GM19099 (cell line): Measurements from ENCODE around the gene KRTAP5-7.

Experiments used
- POLR2A ChIP-seq: IDR thresholded peaks from 3 replicates; pipeline ENCODE4 v1.6.1; 2011; ENCODE audit warnings: low read depth; ENCODE audit not compliant: insufficient read length; ENCODE audit errors: extremely low read depth

Gene KRTAP5-7

GRCh38 chr11:71490044-71490730 lies 36.9 kb upstream of the KRTAP5-7 start:
- no peak for TF ChIP-seq POLR2A

DNA sequence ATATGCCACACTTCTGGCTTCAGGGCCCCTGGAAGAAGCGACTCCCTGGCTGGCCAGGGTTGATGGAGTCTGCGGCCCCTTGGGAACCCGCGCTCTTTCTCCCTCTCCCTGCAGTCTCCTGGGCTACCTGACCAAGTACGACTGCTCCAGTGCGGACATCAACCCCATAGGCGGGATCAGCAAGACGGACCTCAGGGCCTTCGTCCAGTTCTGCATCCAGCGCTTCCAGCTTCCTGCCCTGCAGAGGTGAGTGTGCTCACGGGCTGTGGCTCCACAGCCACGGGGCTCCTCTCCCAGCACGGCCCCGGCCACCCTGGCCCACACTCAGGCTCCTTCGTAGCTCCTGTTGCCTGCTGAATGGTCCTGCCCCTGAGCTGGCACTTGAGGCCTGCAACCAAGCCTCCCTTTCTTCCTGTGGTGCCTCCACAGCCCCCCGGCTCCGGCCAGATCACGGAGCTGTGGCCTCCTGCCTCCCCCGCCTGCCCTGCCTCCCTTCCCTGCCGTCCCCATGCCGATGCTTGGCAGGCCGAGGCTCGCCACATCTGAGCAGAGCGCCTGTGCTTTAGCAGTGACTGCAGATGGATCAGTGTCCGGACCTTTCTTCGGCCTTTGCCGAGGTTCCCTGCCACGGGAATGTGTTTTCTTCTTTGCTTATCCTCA lies 36.2 kb upstream of the KRTAP5-7 start:
- TF ChIP-seq POLR2A = no peak

GRCh38 chr11:71491531-71491930 lies 35.5 kb upstream of the KRTAP5-7 start:
- TF ChIP-seq POLR2A = no peak

GRCh38 chr11:71491940-71492339 lies 35.1 kb upstream of the KRTAP5-7 start:
- no peak for TF ChIP-seq POLR2A

DNA sequence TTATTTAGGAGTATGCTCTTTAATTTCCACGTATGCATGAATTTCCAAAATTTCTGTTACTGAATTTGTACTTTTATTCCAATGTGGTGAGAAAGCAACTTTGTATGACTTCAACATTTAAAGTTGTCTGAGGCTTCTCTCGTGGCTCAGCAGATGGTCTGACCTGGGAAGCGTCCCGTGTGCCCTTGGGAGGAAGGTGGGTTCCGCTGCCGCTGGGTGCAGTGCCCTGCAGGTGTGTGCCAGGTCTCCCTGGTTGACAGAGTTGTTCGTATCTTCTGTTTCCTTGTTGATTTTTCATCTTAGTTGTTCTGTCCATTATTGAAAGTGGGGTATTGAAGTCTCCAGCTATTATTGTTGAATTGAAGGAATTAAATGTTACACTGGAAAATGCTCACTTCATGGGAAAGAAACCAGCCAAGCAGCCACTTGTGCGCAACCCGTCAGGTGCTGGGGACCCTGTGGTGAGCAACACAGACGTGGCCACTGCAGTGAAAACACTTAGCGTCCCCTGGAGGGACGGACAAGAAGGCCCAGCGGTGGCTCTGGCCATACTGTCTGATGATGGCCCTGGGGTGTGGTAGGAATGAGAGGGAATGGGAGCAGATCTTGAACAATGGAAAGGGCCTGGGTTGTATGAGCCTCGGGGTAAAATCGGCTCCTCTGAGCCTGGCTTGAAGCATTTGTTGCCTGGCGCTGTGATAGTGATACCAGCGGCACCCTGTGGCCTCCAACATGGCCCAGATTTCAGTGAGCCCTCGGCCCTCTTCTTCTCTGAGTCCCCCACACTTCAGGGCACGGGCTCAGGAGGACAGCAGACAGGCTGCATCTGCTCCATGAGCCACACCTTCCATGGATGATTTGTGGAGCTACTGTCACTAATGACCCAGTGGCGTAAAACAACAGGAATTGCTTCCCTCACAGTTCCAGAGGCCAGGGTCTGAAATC lies 31.5 kb upstream of the KRTAP5-7 start:
- TF ChIP-seq POLR2A = no peak

DNA sequence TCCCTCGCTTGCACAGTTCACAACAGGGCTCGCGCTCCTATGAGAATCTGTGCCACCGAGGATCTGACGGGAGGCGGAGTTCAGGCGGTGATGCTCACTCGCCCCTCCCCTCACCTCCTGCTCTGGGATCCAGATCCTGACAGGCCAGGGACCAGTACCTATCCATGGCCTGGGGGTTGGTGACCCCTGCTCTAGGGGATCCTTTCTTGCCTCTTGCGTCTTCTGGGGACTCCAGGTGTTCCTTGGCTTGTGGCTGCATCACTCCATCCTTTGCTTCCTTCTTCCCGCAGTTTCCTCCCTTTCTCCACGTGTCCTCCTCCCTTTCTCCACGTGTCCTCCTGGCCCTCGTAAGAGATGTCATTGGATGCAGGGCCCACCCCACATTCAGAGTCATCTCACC lies 30.6 kb upstream of the KRTAP5-7 start:
- TF ChIP-seq POLR2A = no peak

DNA sequence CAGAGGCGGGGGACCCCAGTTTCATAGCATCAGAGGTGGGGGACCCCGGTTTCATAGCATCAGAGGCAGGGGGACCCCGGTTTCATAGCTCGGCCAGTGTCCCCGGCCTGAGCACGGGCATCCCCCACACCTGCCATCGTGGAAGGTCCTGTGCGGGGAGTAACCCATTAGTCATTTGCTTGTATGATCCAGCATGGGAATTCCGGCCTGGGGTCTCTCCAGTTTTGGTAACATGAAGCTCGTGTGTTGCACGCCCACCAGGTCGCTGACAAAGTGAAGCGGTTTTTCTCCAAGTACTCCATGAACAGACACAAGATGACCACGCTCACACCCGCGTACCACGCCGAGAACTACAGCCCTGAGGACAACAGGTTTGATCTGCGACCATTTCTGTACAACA lies 29.0 kb upstream of the KRTAP5-7 start:
- no peak for TF ChIP-seq POLR2A

DNA sequence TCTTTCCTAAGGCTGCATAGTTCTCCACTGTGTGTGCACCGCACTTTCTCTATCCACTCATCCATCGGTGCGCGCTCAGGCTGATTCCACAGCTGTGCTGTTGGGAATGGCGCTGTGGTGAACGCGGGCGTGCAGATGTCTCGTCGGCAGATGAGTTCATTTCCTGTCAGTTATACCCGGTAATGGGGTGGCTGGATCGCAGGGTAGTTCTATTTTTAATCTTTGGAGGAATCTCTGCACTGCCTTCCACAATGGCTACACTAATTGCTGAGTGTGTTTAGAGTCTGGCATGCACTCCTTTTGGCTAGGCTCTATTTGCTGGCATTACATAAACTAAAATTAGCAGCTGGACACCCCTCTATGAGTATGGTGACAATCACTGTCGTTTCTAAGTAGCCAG lies 27.9 kb upstream of the KRTAP5-7 start:
- TF ChIP-seq POLR2A = no peak

DNA sequence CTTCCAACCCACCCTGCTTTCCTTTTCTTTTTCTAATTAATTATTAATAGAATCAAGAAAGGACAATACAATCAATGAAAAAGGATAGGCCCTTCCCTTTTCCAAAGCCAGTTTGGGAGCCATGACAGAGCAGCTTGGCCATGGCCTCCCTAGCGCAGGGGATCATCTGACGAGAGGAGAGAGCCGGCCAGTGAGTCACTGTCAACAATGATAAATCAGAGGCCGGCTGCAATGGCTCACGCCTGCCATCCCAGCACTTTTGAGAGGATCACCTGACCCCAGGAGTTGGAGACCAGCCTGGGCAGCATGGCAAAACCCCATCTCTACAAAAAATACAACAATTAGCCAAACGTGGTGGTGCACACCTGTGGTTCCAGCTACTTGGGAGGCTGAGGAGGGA lies 27.5 kb upstream of the KRTAP5-7 start:
- TF ChIP-seq POLR2A = no peak

DNA sequence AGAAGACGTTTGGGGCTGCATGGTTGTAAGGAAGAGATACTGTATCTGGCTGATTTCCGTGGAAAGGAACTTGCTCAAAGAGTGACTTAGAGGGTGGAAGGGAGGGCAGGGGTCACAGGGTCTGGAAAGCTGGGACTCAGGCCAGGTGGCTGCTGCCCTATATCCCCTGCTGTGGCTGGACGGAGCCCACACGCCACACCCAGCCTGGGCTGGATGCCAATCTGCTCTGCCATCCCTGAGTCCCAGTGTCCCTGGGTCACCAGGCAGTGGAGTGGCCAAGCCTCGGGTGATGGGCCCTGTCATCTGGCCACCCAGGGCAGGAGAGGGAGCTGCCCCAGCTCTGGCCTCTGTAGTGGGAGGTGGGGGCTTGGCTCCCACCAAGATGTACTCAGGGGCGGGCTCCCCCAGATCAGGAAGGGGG lies 26.5 kb upstream of the KRTAP5-7 start:
- no peak for TF ChIP-seq POLR2A

GRCh38 chr11:71501071-71501985 lies 25.7 kb upstream of the KRTAP5-7 start:
- TF ChIP-seq POLR2A = no peak

DNA sequence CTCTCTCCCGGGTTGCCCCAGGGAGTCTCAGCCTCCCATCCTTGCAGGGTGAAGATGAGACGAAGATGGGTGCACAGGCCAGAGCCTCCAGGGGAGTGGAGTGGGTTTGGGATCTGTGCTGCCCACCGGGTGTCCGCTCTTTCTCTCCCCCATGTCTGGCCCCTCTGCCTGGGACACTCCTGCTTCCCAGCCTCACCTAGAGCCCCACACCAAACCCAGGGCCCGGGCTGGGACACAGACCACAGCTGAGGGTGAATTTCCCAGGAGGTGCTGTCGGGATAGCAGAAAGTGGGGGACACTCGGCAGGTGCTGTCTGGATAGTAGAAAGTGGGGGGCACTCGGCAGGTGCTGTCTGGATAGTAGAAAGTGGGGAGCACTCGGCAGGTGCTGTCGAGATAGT lies 25.0 kb upstream of the KRTAP5-7 start:
- no peak for TF ChIP-seq POLR2A

- TF ChIP-seq POLR2A = no peak
Observed at GRCh38 chr11:71502871-71503435, 24.1 kb upstream of the KRTAP5-7 start.

GRCh38 chr11:71504531-71504930 lies 22.5 kb upstream of the KRTAP5-7 start:
- no peak for TF ChIP-seq POLR2A
